AG08395 (cell line): Measurements from ENCODE around the gene EFL1.

Experiments
- DNase-seq: peaks from one replicate; pipeline ENCODE4 v3.0.0; 2012; ENCODE audit warnings: mixed read lengths, low spot score

EFL1 gene

DNA sequence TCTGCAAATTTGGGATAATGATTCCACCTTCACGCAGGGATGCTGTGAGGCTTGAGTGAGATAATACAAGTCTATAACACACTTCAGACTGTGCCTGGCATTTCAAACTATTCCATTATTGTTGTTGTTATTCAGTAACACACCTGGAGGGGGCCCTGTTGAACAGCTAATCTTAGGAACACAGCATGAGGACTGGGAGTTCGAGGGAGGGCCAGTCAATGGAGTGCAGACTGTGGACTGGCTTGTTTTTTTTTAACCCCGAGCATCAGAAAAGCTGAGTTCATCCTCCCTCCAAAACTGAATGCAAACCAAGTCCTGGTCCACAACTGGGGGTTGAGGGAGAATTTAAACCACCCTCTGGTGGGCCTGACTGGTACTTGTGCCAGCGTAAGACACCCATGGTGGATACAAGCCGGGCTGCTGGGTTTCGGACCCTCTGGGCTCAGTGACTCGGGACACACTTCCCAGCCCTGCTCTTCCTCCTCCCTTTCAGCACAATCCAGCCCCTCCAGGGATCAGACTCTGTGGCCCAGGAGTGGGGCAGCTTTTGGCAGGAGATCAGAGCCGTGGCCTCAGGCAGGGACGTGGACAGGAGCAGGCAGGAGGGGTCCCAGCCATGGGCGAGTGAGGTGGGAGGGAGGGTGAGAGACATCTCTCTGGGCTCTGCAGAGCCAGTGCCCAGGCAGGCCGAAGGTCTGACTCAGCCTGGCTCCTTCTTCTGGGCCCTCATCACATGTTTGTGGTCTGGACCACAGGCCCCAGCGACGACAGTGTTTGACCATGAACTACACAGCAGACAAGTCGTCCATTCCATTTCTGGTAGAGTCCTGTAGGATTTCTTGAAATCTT is 180.4 kb downstream of the EFL1 start:
- DNase-seq: peak; percentile 96

DNA sequence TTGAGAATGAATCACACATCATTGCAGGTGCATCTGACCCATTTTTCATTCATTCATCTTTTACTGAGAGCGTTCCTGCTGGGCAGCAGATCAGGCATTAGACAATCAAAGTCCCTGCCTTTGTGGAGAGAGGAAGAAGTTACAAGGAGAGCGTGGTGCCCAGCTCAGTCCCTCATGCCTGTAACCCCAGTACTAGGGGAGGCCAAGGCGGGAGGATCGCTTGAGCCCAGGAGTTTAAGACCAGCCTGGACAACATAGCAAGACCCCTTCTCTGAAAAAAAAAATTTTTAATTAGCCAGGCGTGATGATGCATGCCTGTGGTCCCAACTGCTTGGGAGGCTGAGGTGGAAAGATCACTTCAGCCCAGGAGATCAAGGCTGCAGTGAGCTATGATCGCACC is 181.8 kb downstream of the EFL1 start:
- no peak for DNase-seq
